Measurements from ENCODE around the gene SLC35G3. TPM values are rescaled to one million over a fixed set of nuclear protein-coding genes. Genes with fewer than 3 reads are reported as not detected.
"Not testable (repeated sequence)": the region's sequence is repeated elsewhere in the genome, so short reads cannot be mapped to it uniquely, and the experiment has no call there.

The SLC35G3 gene
- 0.59 TPM for polyA plus RNA-seq (ENCODE audit: insufficient read length)

GRCh38 chr17:35194001-35194400, at the start of gene SLC35G3:
SLC35G3 (minus strand) TSS chr17:35194393; CDS start chr17:35194307, 86 bp downstream.
- DNase-seq (ENCODE audit: low read depth) = not testable (repeated sequence)

- DNase-seq (ENCODE audit: low read depth) = no peak
Measured at GRCh38 chr17:35243561-35244340, 49.6 kb upstream of the SLC35G3 start.

- peak; percentile 76 for DNase-seq (ENCODE audit: low read depth)
Measured at GRCh38 chr17:35242805-35243560, 48.8 kb upstream of the SLC35G3 start, which contains the start of gene SLFN5. SLFN5 (plus strand) TSS chr17:35243072; CDS start chr17:35258691, 15,619 bp downstream.

DNA sequence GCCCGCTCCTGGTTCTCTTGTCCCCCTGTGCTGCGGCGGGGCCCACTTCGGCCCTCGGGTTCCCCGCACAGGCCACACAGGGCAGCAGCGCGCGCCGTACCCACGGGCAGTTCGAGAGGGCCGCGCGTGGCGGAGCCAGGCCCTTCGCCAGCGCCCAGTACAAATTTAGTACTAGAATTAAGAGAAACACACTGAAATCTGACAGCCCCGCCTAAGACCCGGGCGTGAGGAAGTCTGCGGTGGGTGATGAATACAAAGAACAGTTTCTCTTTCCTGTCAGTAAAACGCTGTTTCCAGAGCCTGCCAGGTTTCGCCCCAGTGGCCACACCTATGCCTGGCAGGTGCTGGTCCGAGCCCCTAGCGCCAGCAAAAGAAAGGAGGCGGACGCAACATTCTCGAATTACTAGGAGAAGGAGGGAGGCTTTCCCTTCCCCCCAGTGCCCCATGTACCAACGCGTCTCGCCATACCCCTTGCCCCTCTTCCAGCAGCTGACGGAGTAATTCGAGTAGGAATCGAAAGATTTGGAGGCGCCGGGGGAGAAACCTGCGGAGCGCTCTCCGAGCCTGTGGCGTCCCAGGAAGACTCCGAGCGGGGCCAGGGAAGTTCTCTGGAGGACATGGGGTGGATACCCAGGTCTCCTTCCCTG, 48.1 kb upstream of the SLC35G3 start:
- DNase-seq (ENCODE audit: low read depth) = no peak

DNA sequence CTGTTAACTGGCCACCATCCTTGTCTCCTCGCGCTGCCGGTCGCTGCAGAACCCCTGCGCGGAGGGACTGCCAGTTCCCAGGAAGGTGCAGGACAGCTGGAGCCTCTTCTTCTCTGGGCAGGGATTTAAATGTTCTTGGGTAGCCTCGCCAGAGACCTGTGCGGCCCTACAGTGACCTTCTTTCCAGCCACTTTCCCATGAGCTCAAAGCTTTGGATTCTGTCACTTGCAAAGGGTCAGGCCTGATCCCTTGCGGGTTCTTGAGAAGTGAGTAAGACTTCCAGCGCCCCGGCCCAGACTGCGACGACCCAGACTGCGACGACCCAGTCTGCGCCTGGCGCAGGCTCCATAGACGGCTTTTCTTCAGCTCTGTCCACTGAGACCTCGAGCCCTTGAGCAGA, 47.3 kb upstream of the SLC35G3 start:
- DNase-seq (ENCODE audit: low read depth) = no peak

DNA sequence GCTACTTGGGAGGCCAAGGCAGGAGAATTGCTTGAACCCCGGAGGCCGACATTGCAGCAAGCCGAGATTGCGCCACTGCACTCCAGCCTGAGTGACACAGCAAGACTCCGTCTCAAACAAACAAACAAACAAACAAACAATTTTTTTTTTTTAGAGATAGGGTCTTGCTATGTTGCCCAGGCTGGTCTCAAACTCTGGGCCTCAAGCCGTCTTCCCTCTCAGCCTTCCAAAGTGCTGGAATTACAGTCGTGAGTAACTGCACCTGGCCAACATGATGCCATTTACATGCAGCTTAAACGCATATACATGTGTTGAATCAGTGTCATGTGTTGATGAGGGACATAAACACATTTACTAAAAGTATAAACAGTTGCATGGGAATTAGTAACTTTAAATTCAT, 46.7 kb upstream of the SLC35G3 start:
- no peak for DNase-seq (ENCODE audit: low read depth)

DNA sequence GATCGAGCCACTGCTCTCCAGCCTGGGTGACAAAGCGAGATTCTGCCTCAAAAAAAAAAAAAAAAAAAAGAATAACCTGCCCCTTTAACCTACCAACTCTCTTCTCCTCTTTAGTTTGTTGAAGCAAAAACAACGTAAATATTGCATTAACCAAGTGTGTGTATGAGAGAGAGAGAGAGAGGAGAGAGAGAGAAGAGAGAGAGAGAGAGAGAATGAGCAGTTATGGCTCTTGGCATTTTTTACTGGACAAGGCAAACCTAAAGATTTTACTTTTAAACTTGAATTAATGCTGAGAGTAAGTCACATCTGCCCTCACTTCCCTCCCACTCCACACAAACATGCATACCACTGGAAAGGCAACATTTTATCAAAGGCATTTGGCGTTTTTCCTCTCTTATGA, 45.6 kb upstream of the SLC35G3 start:
- no peak for DNase-seq (ENCODE audit: low read depth)

- DNase-seq (ENCODE audit: low read depth) = no peak
Measured at GRCh38 chr17:35238821-35239220, 44.6 kb upstream of the SLC35G3 start.

DNA sequence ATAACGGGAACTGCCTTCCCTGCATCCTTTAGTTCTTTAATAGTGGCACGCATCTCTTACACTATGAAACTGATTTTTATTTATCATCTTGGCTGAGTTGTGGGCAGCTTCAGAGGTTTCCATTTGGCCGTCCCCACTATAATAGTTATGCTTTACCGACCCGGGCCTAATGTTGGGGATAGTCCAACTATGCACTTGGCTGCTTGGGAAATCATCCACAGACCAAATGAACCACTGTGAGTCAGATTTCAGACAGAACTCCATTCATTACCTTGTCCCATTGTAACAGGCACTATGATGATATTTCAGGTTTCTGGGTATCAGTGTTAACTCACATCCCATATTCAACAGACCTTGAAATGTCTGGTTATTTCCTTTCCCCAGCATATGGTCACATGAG, 42.6 kb upstream of the SLC35G3 start:
- DNase-seq (ENCODE audit: low read depth) = no peak

DNA sequence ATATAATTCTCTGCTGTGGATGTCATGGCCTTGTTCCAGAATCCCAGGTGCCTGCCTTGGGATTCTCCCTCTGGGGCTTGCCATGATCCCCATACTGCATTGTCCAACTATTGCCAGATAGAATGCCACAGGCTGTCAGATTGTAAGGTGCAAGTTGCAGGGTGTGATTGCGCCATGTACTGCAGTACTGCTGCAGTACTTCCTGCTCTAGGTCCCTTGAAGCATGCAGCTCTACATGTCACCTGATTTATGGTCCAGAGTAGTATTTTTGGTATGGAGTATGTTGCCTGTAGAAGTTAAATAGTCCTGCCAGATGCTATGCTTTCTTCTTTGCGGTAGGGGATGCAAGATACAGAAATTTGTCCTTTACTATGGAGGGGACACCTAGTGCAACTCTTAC, 41.7 kb upstream of the SLC35G3 start:
- no peak for DNase-seq (ENCODE audit: low read depth)

DNA sequence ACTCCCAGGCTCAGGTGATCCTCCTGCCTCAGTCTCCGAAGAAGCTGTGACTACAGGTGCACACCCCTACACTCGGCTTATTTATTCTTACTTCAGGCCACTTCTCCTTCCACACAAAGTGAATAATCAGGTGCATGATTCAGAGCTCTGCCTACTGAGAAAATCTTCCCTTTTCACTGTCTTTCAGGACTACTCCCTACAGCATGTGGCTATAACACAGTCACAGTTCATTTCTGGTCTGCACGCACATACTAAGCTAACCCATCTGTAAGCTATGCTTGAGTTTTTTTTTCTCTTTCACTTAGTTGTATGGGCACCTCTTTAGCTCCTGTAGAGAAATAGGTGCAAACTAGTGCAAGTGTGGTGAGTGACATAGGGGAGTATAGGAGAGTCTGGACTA, 41.1 kb upstream of the SLC35G3 start:
- no peak for DNase-seq (ENCODE audit: low read depth)

GRCh38 chr17:35234315-35234714, 40.1 kb upstream of the SLC35G3 start:
- not testable (repeated sequence) for DNase-seq (ENCODE audit: low read depth)

DNA sequence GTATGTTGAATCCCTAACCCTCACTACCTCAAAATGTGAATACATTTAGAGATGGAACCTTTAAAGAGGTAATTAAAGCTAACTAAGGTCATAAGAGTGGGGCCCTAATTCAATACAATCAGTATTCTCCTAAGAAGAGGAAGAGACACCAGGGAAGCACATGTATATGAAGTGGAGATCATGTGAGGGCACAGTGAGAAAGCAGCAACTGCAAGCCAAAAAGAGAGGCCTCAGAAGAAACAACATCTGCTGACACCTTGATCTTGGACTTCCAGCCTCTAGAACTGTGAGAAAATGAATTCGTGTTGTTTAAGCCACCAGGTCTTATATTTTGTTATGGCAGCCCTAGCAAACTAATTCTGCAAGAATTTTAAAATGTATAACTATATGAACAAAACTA, 35.4 kb upstream of the SLC35G3 start:
- no peak for DNase-seq (ENCODE audit: low read depth)

- DNase-seq (ENCODE audit: low read depth) = no peak
Measured at GRCh38 chr17:35227546-35227945, 33.4 kb upstream of the SLC35G3 start.

DNA sequence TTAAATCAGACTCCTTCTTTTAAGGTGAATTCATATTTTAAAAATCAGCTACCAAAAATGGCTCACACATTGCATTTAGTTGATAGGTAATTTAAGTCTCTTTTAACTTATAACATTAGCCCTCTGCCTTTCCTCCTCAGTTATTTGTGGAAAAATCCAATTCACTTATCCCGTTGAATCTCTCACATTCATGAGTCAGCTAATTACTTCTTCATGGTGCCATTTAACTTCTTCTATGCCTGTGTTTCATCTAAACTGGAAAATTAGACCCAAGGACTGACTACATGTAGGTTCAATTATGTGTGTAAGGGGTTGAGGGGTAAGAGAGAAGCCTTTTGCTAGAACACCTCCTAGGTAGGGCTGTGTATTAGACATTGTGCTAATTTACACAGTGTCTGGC, 30.2 kb upstream of the SLC35G3 start:
- DNase-seq (ENCODE audit: low read depth) = no peak

DNA sequence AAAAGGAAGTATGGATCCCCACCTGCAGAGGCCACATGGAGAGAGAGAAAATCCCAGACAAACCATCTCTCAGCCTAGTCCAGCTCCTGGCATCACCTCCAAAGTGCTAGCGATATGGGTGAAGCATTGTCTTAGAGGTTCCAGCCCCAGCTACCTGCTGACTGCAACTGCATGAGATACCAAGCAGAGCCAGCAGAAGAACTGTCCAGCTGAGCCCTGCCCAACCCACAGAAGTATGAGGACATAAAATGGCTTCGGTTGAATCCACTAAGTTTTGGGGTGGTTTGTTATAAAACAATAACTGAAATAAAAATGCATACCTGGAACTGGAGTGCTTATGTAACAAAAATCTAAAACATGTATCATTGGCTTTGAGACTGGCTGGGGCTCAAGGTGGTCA, 28.3 kb upstream of the SLC35G3 start:
- no peak for DNase-seq (ENCODE audit: low read depth)

DNA sequence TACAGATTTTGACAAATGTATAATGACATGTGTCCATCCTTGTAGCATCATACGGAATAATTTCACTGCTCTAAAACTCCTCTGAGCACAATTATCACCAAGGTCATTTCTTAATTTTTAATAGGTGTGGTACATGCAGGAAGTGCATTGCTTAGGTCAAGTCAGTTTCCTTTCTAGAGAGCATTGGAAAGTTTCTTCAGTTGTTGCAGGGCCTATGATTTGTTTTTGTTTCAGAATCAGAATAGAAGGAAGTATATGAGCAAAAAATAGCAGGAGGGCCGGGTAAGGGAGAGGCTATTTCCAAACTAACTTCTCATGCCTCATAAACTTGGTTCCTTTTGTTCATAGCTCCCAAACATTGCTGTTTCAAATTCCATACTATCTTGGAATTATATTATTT, 24.7 kb upstream of the SLC35G3 start:
- DNase-seq (ENCODE audit: low read depth) = no peak

DNA sequence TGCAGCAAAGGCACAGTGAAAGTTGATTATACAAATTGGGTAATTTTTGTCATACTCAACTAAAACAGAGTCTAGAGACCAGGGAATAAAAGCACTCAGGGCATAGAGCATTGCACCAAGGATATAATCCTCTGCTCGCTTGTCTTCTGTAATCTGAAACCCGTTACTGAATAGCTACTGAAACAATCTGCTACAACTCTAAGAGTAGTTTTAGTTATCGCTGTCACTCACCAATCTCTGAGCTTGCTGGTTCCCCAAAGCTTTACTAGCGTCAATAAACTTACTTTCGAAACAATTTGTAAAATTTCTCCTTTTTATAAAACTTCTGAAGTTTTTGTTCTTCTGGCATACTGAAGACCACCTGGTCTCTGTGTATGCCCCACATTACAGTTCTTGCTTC, 22.9 kb upstream of the SLC35G3 start:
- DNase-seq (ENCODE audit: low read depth) = no peak

DNA sequence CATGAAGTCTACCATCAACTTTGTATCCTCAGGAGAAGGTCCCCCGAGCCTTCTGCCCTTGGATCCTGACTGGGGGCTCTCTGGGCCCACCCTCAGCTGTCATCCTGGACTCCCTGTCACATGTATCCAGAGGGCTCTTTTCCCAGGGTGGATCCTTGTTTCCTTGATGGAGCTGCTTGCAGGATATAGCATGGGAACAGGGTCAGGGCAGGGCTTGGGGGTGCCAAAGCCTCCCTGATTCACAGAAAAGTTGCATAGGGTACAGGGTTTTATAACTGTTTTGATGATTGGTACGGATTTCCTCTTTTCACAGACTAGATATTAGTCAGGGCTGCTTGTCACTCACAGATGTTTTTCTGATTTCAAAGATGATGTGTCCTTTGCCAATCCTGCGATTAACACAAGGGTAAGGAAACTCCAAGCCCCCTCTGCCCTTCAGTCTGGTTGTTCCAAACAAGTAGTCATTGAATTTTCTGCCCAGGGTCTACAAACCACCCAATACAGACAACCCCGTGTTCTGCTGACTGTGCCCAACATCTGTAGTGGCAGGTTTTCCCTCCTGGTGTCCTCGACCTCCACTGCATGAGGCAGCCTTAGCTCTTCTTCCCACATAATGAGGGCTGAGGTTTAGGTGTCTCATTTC, 20.6 kb upstream of the SLC35G3 start:
- DNase-seq (ENCODE audit: low read depth) = no peak

DNA sequence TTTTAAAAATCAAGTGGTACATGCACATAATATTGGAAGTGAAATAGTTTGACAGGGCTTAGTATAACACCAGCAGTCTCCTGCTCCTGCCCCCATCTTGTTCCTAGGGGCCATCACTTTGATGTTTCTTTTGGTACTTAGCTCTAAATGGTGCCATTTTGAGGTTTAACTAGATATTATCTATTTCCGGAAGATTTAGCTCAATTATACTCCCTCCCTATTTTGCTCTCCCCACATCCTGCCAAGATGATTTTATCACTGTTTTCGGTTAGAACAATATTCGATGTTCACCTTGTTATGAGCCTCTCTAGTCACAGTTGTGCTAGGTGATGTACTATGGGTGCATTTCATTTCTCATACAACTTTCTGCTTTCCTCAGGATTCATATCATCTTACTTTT, 20.0 kb upstream of the SLC35G3 start:
- DNase-seq (ENCODE audit: low read depth) = no peak

- DNase-seq (ENCODE audit: low read depth) = no peak
Measured at GRCh38 chr17:35213412-35213940, 19.3 kb upstream of the SLC35G3 start.

- DNase-seq (ENCODE audit: low read depth) = no peak
Measured at GRCh38 chr17:35212668-35213067, 18.5 kb upstream of the SLC35G3 start.
